WTC11 (cell line): ENCODE results near the gene PCDHGA8.

Experiments used
- CBFB ChIP-seq: sonication (generic); formaldehyde crosslinking; IDR thresholded peaks from 2 replicates; pipeline ENCODE4 v1.8.1; 2022; ENCODE audit warnings: mild to moderate bottlenecking, low read depth, missing genetic modification reagents
- CREB1 ChIP-seq: sonication (generic); formaldehyde crosslinking; IDR thresholded peaks from 2 replicates; pipeline ENCODE4 v1.8.0; 2023; ENCODE audit warnings: mild to moderate bottlenecking, missing genetic modification reagents
- CTCF ChIP-seq: fragments of 200-600 bp; IDR thresholded peaks from 2 replicates; pipeline ENCODE4 v1.8.0; 2022; ENCODE audit warnings: antibody characterized with exemption
- FOXP1 ChIP-seq: sonication (generic); formaldehyde crosslinking; IDR thresholded peaks from 2 replicates; pipeline ENCODE4 v1.8.0; 2022; ENCODE audit warnings: missing genetic modification reagents, mild to moderate bottlenecking, moderate library complexity, borderline replicate concordance
- JUN ChIP-seq: sonication (generic); formaldehyde crosslinking; IDR thresholded peaks from 2 replicates; pipeline ENCODE4 v1.8.0; 2023; ENCODE audit warnings: mild to moderate bottlenecking, missing genetic modification reagents
- MAX ChIP-seq: sonication (generic); formaldehyde crosslinking; IDR thresholded peaks from 2 replicates; pipeline ENCODE4 v1.8.0; 2022; ENCODE audit warnings: mild to moderate bottlenecking, missing genetic modification reagents
- USF1 ChIP-seq: sonication (generic); formaldehyde crosslinking; IDR thresholded peaks from 2 replicates; pipeline ENCODE4 v1.8.0; 2022; ENCODE audit warnings: mild to moderate bottlenecking, missing genetic modification reagents
- TF ChIP-seq, protein P1 (sequence below): sonication (generic); formaldehyde crosslinking; IDR thresholded peaks from 2 replicates; pipeline ENCODE4 v1.8.1; 2023; ENCODE audit warnings: mild to moderate bottlenecking, missing genetic modification reagents, moderate library complexity

- TF ChIP-seq MAX (CRISPR knock-in tag) (no peak), CBFB (CRISPR knock-in tag) (no peak), CTCF (no peak), JUN (CRISPR knock-in tag) (no peak), FOXP1 (CRISPR knock-in tag) (no peak), USF1 (no peak), CREB1 (CRISPR knock-in tag) (no peak)
- TF ChIP-seq, protein P1, sequence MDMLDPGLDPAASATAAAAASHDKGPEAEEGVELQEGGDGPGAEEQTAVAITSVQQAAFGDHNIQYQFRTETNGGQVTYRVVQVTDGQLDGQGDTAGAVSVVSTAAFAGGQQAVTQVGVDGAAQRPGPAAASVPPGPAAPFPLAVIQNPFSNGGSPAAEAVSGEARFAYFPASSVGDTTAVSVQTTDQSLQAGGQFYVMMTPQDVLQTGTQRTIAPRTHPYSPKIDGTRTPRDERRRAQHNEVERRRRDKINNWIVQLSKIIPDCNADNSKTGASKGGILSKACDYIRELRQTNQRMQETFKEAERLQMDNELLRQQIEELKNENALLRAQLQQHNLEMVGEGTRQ (CRISPR knock-in tag): no peak
Observed at GRCh38 chr5:141439411-141440141, 47.1 kb downstream of the PCDHGA8 start.
